ENCODE measurements around the gene TMCC2.
"Not testable (repeated sequence)": the region's sequence is repeated elsewhere in the genome, so short reads cannot be mapped to it uniquely, and the experiment has no call there.

TMCC2 gene, protein sequence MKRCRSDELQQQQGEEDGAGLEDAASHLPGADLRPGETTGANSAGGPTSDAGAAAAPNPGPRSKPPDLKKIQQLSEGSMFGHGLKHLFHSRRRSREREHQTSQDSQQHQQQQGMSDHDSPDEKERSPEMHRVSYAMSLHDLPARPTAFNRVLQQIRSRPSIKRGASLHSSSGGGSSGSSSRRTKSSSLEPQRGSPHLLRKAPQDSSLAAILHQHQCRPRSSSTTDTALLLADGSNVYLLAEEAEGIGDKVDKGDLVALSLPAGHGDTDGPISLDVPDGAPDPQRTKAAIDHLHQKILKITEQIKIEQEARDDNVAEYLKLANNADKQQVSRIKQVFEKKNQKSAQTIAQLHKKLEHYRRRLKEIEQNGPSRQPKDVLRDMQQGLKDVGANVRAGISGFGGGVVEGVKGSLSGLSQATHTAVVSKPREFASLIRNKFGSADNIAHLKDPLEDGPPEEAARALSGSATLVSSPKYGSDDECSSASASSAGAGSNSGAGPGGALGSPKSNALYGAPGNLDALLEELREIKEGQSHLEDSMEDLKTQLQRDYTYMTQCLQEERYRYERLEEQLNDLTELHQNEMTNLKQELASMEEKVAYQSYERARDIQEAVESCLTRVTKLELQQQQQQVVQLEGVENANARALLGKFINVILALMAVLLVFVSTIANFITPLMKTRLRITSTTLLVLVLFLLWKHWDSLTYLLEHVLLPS

DNA sequence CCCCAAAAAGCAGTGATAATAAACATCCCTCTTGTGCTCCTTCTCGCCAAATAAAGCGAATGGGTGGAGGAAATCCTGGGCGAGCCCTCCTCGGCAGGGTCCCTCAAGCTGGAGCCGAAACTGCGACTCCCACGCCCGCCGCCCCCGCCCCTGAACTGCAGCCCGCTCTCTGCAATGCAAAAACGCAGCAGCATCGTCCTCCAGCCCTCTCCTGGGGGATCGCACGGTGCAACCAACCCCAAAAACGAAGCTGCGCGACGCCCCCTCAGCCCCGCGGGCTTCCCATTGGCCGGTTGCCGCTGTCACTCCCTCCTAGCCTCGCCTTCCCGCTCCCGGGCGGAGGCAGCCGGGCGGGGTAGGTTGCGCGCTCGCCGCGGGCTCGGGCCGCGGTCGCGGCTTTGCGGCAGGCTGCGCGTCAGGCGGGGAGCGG lies at the start of gene TMCC2:
Gene TMCC2 (plus strand): TSS at position 363 of the 430 bp plus-strand sequence. CDS start 619 bp downstream, outside the sequence.
- DNase-seq = peak; percentile 86

DNA sequence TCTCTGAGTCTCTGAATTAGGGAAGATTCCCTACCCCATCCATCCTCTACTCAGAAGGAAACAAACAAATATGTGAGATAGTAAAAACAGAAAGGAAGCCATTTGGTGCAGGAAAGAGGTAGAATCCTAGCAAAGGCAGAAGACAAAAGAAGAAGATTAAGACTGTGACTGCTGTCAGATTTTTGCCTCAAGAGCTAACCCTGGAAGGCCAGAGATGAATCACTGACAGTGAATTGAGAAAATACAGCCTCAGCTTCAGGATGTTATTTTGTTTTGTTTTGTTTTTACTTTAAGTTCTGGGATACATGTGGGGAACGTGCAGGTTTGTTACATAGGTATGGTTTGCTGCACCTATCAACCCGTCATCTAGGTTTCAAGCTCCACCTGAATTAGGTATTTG lies 47.9 kb upstream of the TMCC2 start:
- no peak for DNase-seq

DNA sequence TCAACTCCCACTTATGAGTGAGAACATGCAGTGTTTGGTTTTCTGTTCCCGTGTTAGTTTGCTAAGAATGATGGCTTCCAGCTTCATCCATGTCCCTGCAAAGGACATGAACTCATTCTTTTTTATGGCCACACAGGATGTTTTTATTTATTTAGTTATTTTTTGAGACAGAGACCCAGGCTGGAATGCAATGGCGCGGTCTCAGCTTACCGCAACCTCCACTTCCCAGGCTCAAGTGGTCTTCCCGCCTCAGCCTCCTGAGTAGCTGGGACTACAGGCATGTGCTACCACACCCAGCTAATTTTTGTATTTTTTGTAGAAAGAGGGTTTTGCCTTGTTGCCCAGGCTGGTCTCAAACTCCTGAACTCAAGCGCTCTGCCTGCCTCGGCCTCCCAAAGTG lies 47.4 kb upstream of the TMCC2 start:
- DNase-seq = not testable (repeated sequence)

DNA sequence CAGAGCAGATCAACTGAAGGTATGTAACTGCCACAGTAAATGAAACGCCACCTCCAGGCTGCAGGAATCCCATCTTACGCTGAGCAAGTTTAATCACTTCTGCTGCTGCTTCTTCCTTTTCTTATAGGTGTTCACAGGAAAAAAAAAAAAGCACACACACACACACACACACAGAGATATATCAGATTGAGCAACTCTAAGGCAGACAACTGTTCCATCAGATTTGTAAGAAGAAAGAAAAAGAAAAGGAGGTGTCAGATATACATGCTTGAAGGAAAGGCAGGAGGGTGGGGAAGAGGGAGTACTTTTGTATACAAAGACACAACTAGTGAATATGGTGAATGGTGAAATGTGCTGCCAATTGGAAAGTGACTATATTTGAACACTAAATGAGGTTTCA lies 44.8 kb upstream of the TMCC2 start:
- no peak for DNase-seq

DNA sequence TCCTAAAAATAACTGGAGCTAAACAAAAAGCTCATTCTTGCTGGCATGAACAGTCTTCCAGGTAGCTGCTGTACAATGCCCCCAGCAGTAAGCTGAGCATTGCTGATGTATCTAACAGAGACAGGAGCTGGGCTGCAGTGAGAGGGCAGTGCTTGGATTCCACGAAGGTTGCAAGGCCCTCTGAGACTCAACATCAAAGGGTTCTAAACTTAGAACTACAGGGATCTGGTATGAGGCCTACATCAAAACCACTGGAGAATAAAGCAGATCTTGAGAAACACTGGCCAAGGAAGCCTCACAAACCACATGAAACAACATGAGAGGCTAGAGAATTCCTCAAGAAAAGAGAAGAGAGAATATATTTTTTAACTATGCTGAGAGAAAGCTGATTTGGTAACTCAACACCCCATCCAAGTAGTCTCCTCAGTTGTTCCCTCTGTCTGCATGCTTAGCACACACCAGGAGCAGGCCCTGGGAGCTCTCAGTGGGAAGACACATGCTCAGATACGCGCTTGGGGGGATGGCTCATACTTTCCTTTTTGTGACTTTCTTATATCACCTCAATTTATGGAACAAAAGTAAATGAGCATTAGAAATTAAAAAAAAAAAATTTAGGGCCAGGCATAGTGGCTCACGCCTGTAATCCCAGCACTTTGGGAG lies 43.9 kb upstream of the TMCC2 start:
- DNase-seq = no peak

DNA sequence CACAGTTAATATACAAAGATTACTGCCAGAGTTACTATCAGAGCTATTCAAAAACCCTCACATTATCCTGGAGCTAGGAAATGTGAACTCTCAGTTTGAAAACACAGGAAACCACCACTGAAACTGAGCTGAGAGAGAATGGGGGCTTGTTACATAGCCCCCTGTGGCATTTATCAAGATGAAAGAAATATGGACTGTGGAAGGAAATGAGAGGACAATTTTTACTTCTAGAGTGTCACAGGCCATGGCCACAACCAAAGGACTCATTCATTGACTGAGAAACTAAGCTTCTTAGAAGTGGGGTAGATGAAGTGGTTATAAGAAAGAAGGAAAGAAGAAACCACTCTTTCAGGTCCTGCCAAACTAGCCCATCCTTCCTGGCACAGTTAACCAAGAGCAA lies 41.6 kb upstream of the TMCC2 start:
- DNase-seq = no peak

DNA sequence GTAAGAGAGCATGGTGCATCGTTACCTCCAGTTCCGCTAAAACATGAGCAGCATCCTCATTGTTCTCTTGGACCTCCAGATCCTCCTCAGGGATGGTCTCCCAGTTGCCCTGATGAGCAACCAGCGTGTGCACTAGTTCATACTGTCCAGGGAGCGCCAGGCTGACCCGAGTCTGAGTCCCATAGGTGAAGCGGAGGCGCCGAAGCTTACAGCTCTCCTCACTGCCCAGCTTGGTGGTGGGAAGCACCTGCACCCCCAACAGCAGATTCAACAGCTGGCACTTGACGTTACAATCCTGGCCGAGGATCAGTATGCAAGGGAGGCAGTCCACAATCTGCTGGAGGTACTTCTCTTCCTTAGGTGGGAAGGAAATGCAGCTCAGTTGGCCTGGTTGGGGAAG lies 40.3 kb upstream of the TMCC2 start:
- no peak for DNase-seq

DNA sequence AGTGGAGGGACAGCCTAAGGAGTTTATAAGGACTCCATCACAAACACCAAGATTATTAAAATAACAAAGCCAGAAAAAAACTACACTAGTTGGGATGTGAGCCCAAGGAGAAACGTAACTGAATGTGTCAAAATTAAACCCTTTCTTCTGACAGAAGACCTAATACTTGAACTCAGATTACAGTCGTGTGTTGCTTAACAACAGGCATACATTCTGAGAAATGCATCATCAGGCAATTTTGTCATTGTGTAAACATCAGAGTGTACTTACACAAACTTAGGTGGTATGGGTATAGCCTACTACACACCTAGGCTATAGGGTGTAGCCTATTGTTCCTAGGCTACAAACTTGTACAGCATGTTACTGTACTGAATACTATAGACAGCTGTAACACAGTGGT lies 39.6 kb upstream of the TMCC2 start:
- no peak for DNase-seq

DNA sequence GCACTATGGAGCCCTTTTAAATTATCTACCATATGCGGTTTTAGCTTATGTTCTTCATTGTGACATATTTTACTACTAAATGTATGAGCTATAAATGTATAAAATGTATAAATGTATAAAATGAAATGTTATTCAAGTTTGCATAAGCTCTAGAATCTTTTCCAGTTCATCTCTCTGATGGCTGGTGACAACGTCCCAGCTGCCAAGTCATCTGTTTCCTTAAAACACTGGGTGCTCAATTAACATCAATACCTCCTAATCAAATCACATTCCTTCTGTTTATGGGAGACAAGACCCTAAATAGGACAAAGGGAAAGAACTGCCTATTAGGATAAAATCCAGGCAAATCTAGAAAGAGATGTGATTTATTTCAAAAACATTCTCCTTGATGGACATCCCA lies 39.1 kb upstream of the TMCC2 start:
- DNase-seq = no peak

DNA sequence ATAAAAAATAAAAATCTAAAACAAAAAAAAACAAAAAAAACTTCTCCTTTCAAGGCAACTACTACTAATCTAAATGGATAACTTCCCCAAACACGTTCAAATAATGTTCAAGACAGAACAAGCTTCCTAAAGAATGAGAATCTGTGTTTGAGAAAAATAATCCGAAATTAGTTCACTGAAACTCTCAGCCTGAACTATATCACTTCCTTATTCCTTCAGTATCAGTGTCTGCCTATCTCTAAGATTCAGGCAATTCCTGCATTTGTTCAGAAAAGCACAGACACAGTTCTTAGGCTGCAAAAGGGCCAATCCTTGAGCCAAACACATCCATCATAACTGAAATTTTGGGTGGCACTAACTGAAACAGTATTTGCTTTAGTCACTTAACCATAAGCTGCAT lies 38.6 kb upstream of the TMCC2 start:
- DNase-seq = no peak

DNA sequence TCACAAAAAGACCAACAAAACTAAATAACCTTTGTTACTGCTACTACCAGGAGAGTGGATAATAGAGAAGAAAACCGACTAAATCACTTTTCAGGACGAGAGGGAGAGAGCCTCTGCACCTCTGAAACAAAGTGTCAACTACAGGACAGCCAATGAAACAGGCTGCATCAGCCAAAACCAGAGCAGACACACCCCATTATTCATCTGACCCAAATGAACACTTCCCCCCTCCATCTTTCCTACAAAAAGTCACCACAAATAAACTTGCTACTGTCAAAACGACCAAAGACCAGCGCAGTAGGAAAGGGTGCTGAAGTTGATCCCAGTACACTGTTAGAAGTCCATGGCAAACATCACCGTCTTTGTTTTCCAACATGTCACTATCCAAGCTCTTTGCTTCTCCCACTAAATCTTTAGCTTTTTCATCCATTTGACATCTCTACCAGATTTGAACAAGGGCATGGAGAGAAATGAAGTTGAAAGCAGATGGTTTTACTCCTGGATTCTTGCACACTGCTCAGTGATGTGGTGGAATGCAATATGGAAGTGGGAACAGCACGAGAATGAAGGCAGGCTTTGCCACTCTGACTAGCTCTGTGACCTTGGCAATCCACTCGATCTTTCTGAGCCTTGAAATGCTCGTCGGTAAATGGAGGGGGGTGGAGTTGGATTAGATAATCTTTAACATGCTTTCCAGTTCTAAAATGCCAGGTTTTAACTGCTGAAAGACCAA lies 36.7 kb upstream of the TMCC2 start:
- DNase-seq = no peak

DNA sequence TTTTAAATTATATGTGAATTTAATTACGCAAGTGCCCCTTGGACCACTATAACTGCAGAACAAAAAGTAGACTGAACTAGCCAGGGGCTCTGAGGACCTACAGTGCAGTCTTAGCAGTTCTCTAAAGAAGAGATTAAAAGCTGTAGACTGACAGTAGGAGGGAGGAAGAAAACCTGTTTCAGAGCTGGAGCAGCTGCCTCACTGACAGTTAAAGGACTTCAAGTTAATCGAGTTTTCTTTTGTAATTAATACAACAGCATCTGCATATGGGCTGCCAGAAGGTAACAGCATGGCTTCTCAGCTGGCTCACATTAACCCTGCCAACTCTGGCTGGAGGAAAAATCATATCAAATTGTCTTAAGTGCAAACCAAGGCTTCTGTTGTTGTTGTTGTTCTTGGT lies 36.1 kb upstream of the TMCC2 start:
- DNase-seq = no peak

DNA sequence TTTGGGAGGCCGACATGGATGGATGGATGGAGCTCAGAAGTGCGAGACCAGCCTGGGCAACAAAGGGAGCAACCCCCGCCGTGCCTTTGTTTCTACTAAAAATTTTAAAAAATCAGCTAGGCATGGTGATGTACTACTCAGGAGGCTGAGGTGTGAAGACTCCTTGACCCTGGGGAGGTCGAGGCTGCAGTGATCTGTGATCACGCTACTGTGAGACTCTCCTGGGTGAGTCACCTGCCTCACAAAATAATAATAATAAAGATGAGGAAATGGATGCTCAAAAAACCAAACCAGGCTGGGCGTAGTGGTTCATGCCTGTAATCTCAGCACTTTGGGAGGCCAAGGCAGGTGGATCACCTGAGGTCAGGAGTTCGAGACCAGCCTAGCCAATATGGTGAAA lies 35.5 kb upstream of the TMCC2 start:
- DNase-seq = no peak

DNA sequence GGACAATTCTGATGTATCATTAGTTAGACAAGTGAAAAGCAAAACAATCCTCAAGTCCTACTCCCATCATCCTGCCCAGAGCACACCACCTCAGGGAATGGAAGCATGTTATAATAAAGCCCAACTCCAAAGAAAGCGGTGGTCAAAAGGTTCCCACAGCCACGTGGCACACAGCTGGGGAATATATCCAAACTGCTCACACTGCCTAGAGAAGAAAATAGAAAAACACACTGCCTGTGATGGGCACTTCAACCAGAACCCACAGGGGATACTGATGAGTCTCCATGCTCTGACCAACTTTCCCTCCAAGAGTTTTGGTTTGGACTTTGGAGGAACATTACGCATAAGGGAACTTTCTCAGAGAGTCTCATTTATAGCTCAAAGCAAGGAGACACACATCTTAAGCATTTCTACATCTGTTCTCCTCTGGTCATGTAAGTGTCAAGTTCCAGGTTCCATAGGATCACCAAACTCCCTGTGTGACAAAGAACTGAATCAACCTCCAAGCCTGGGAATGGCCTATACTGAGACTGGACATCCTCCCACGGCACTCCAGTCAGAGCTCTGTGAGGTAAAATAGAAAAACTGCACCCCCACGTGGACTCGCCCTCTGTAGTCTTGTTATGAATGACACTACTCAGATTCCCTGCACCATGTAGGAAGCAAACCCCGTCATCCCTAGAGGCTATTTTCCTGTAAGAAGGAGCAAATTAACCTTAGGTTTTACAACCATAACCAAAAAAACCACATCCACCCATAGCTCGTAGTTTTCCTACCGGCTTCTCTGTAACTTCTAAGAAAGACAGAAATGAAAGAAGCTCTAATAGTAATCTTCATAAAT lies 28.4 kb upstream of the TMCC2 start:
- no peak for DNase-seq

DNA sequence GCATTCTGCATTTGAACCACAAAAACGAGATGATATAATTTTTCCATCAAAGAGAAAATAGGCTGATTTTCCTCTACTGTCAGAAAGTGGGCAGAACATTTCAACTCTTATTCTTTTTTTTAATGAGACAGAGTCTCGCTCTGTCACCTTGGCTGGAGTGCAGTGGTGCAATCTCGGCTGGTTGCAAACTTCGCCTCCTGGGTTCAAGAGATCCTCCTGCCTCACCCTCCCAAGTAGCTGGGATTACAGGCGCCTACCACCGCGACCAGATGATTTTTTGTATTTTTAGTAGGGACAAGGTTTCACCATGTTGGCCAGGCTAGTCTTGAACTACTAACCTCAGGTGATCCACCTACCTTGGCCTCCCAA lies 27.8 kb upstream of the TMCC2 start:
- DNase-seq = no peak

DNA sequence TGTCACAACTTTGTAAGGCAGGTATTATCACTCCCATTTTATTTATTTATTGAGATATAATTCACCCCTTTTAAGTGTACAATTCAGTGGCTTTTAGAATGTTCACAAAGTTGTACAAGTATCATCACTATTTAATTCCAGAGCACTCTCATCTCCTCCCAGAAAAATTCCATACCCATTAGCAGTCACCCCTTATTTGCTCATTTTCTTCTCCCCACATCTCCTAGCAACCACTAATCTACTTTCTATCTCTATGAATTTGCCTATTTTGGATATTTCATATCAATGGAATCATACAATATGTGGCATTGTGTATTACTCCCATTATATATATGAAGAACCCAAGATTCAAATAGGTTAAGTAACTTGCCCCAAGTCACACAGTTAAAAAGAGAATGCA lies 23.2 kb upstream of the TMCC2 start:
- no peak for DNase-seq

DNA sequence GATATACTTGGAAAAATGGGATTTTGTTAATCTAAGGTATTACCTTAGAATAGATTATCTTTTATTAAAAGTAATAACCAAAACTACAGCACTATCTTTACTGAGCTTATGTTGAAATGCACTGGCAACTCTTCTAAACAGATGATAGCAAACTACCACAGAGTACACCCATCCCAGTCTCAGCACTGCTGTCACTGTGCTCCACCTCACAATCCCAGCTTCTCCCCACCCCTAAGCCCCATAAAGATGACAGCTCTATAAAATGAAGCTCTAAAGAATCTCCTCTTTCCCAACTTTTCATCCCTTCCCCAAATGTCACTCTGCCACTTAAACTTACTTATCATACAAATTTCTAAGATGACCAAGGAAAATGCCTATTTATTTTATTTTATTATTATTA lies 22.7 kb upstream of the TMCC2 start:
- DNase-seq = no peak

DNA sequence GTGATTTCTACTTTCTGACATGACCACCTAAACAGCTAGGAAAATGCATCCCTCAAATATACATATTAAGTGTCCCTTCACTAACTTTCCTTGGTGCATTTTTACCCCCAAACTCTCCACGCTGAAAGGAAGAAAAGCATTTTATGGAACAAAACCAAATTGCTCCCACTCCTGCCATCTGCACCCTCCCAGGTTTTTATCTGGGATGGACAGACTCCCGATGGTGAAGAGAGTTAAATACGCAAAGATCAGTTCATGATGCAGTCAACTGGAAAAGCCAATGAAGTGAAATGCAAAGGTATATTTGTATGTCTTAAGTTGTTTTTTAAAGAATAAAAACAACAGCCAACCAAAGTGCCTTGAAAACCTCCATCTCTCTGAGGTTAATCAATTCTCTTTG lies 18.9 kb upstream of the TMCC2 start:
- no peak for DNase-seq

DNA sequence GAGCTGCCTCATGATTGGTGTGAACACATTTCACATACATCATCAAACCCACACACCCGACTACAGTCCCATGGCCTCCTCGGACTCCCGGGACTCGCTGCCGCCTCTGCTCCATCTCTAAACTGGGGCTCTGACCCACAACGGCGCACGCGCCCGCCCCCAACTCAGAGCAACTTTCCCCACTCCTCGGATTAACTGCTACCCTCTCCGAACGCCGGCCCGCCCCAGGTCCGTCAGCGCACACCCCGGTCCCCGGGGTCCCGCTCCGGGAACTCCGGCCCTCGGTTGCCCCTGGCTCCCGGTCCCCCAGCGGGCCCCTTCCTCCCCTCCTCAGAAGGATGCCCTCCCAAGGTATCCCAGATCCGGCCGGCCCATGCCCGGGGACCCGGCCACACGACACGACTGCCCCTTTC lies 17.0 kb upstream of the TMCC2 start:
- no peak for DNase-seq

DNA sequence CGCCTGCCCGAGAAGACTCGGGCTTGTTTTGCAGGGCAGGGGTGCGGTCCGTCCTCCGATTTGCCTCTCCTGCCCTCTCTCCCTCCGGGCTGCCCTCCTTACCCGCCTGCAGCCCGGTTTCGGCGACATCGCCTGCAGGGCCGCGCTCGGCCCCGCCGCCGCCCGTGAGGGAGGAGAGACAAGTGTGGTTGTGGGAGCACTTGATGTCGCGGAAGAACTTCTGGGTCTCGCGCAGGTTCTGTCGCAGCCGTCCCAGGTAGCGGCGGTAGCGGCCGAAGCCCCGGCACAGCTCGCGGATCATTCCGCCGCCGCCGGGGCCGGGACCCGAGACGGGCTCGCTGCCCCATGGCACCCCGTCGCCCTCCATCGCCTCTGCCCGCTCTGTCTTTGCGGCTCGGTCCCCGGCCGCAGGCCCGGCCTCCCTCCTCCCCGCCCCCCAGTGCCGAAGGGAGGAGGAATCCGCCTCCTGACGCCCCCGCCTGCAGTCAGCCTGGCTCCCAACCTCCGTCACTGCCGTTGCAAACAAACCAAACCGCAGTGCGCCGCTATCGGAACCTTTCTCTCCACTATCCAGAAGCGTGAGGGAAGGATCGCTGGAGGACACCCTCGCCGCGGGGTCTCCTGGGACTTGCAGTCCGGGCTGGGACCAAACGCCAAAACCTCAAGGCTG lies 16.4 kb upstream of the TMCC2 start, which contains the start of gene DSTYK:
Gene DSTYK (minus strand): TSS at position 534 of the 670 bp plus-strand sequence. CDS start 167 bp downstream, at position 367.
- peak; percentile 94 for DNase-seq

DNA sequence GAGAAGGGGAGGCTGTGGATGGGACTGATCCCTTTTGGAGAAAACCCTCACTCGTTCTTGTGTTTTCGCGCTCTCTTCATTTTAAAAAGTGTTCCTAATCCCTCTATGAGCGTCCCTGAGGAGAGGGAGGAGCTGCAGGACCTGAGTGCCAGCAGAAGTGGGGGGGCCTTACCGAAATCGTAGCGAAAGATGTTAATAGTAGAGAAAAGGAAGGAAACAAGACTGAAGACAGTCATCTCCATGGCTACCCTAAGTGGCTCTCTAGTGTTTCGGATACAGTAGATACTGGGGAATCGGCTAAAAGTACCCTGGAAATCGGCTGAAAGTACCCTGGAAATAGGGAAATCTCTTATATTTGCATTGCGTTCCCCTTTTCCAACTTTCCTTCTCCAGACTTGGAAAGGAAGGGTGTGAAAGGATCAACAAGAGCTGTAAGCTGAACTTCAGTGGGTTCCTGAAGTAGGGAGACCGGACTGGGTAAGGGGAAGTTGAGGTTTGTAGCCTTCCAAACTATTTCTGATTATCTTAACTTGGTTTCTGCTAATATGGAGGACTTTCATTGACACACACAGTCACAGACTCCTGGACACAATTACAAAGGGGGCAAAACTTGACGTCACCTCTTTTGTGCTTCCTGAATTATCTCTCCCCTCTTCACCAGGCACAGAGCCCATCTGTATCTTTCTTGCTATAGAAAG lies 15.8 kb upstream of the TMCC2 start:
- DNase-seq = no peak
